ENCODE data around the gene RASSF8. TPM values are rescaled to one million over a fixed set of nuclear protein-coding genes. Genes with fewer than 3 reads are reported as not detected.

The RASSF8 gene
- total and polyA plus RNA-seq, 3 experiments from 2014 or later: 0.31 TPM; not detected in 2

DNA sequence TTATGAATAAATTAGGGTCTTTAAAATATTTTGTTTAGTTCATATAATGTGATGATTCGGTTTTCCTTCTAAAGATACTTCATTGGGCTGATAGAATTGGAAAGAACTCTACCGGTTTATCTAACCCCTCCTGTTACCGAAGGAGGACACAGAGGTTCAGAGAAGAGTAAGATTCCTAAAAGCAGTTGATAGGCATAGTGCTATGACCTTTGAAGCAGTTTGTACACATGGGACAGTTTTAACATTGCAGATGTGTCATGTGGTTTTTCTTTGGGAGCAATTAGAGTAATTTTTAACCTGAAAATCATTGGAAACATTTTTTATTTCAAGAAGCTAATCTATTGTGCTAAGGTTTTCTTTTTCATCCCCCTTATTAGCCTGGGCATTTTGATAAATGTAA lies 103.5 kb downstream of the RASSF8 start:
- H3K27ac ChIP-seq (ENCODE audit: low read depth, low read length): no peak overlapping the region
- no peaks in the 10 kb centered on the region for H3K27me3 ChIP-seq (ENCODE audit: insufficient read depth, low read length, poor library complexity, severe bottlenecking)
- H3K9me3 ChIP-seq (ENCODE audit: low read length): no peaks in the 10 kb centered on the region
- no peak for DNase-seq
- H3K4me1 ChIP-seq (ENCODE audit: insufficient read depth, low read length): no peaks in the 10 kb centered on the region
- H3K27ac Mint-ChIP-seq: no peak overlapping the region
- H3K4me3 ChIP-seq (ENCODE audit: low read length): no peak overlapping the region
- H3K27me3 Mint-ChIP-seq: peaks cover 0 to 35% of the 10 kb centered on the region in 2 donors
- no peaks in the 10 kb centered on the region for H3K36me3 ChIP-seq (ENCODE audit: insufficient read depth, low read length)
- H3K9me3 Mint-ChIP-seq: peaks cover 0 to 3% (median 0%) of the 10 kb centered on the region in 5 donors
- ChIA-PET CTCF (no interaction called here), POLR2A (no interaction called here)
- H3K36me3 Mint-ChIP-seq: no peaks in the 10 kb centered on the region
- H3K4me3 Mint-ChIP-seq: no peak overlapping the region
- H3K4me1 Mint-ChIP-seq: no peaks in the 10 kb centered on the region

- H3K4me1 Mint-ChIP-seq: no peaks in the 10 kb centered on the region
- no peak overlapping the region for H3K4me3 ChIP-seq (ENCODE audit: low read length)
- H3K4me3 Mint-ChIP-seq: no peak overlapping the region
- H3K27ac Mint-ChIP-seq: no peak overlapping the region
- no peak for DNase-seq
- no peaks in the 10 kb centered on the region for H3K4me1 ChIP-seq (ENCODE audit: insufficient read depth, low read length)
- H3K27ac ChIP-seq (ENCODE audit: low read depth, low read length): no peak overlapping the region
- CTCF ChIA-PET: no interaction called here
- peaks cover 0 to 35% of the 10 kb centered on the region in 2 donors for H3K27me3 Mint-ChIP-seq
- POLR2A ChIA-PET: no interaction called here
- no peaks in the 10 kb centered on the region for H3K36me3 ChIP-seq (ENCODE audit: insufficient read depth, low read length)
- peaks cover 0 to 3% (median 0%) of the 10 kb centered on the region in 5 donors for H3K9me3 Mint-ChIP-seq
- H3K27me3 ChIP-seq (ENCODE audit: insufficient read depth, low read length, poor library complexity, severe bottlenecking): no peaks in the 10 kb centered on the region
- no peaks in the 10 kb centered on the region for H3K36me3 Mint-ChIP-seq
- no peaks in the 10 kb centered on the region for H3K9me3 ChIP-seq (ENCODE audit: low read length)
These were observed 104.1 kb downstream of the RASSF8 start for GRCh38 chr12:26062566-26062965.

GRCh38 chr12:26065451-26065850 lies 107.0 kb downstream of the RASSF8 start:
- POLR2A ChIA-PET: no interaction called here
- CTCF ChIA-PET: no interaction called here
- H3K4me3 ChIP-seq (ENCODE audit: low read length): no peak overlapping the region
- Mint-ChIP-seq H3K36me3 (no peaks in the 10 kb centered on the region), H3K4me1 (no peaks in the 10 kb centered on the region), H3K27me3 (peaks cover 0 to 38% of the 10 kb centered on the region in 2 donors), H3K27ac (no peak overlapping the region), H3K9me3 (no peaks in the 10 kb centered on the region), H3K4me3 (no peak overlapping the region)
- no peaks in the 10 kb centered on the region for H3K27me3 ChIP-seq (ENCODE audit: insufficient read depth, low read length, poor library complexity, severe bottlenecking)
- H3K4me1 ChIP-seq (ENCODE audit: insufficient read depth, low read length): no peaks in the 10 kb centered on the region
- H3K36me3 ChIP-seq (ENCODE audit: insufficient read depth, low read length): no peaks in the 10 kb centered on the region
- no peaks in the 10 kb centered on the region for H3K9me3 ChIP-seq (ENCODE audit: low read length)
- DNase-seq: no peak
- H3K27ac ChIP-seq (ENCODE audit: low read depth, low read length): no peak overlapping the region

GRCh38 chr12:26068503-26068902 lies 110.0 kb downstream of the RASSF8 start:
- no peak overlapping the region for H3K4me3 ChIP-seq (ENCODE audit: low read length)
- H3K4me3 Mint-ChIP-seq: no peak overlapping the region
- no peaks in the 10 kb centered on the region for H3K36me3 Mint-ChIP-seq
- CTCF ChIA-PET: no interaction called here
- no peaks in the 10 kb centered on the region for H3K27me3 ChIP-seq (ENCODE audit: insufficient read depth, low read length, poor library complexity, severe bottlenecking)
- H3K27ac ChIP-seq (ENCODE audit: low read depth, low read length): no peak overlapping the region
- H3K36me3 ChIP-seq (ENCODE audit: insufficient read depth, low read length): no peaks in the 10 kb centered on the region
- no peaks in the 10 kb centered on the region for H3K4me1 ChIP-seq (ENCODE audit: insufficient read depth, low read length)
- no peaks in the 10 kb centered on the region for H3K9me3 ChIP-seq (ENCODE audit: low read length)
- peaks cover 4 to 31% of the 10 kb centered on the region in 2 donors for H3K27me3 Mint-ChIP-seq
- POLR2A ChIA-PET: no interaction called here
- no peaks in the 10 kb centered on the region for H3K9me3 Mint-ChIP-seq
- no peak for DNase-seq
- no peak overlapping the region for H3K27ac Mint-ChIP-seq
- no peaks in the 10 kb centered on the region for H3K4me1 Mint-ChIP-seq

GRCh38 chr12:26069796-26070195 lies 111.3 kb downstream of the RASSF8 start:
- Mint-ChIP-seq H3K4me1 (no peaks in the 10 kb centered on the region), H3K4me3 (no peak overlapping the region), H3K9me3 (no peaks in the 10 kb centered on the region), H3K27me3 (peaks cover 4 to 22% of the 10 kb centered on the region in 2 donors), H3K27ac (no peak overlapping the region), H3K36me3 (no peaks in the 10 kb centered on the region)
- Histone ChIP-seq H3K4me3 (ENCODE audit: low read length) (no peak overlapping the region), H3K4me1 (ENCODE audit: insufficient read depth, low read length) (no peaks in the 10 kb centered on the region), H3K27ac (ENCODE audit: low read depth, low read length) (no peak overlapping the region), H3K27me3 (ENCODE audit: insufficient read depth, low read length, poor library complexity, severe bottlenecking) (no peaks in the 10 kb centered on the region), H3K9me3 (ENCODE audit: low read length) (no peaks in the 10 kb centered on the region), H3K36me3 (ENCODE audit: insufficient read depth, low read length) (no peaks in the 10 kb centered on the region)
- no peak for DNase-seq
- POLR2A ChIA-PET: no interaction called here
- CTCF ChIA-PET: no interaction called here

GRCh38 chr12:26077915-26078702 lies 119.6 kb downstream of the RASSF8 start:
- Histone ChIP-seq H3K27me3 (ENCODE audit: insufficient read depth, low read length, poor library complexity, severe bottlenecking) (no peaks in the 10 kb centered on the region), H3K4me1 (ENCODE audit: insufficient read depth, low read length) (no peaks in the 10 kb centered on the region), H3K36me3 (ENCODE audit: insufficient read depth, low read length) (no peaks in the 10 kb centered on the region), H3K9me3 (ENCODE audit: low read length) (no peaks in the 10 kb centered on the region), H3K27ac (ENCODE audit: low read depth, low read length) (no peak overlapping the region), H3K4me3 (ENCODE audit: low read length) (no peak overlapping the region)
- Mint-ChIP-seq H3K27ac (no peak overlapping the region), H3K4me3 (no peak overlapping the region), H3K27me3 (peaks cover 3 to 7% of the 10 kb centered on the region in 2 donors), H3K9me3 (peaks cover 0 to 5% (median 0%) of the 10 kb centered on the region in 5 donors), H3K4me1 (no peaks in the 10 kb centered on the region), H3K36me3 (peaks cover 0 to 2% (median 0%) of the 10 kb centered on the region in 3 donors)
- POLR2A ChIA-PET: no interaction called here
- DNase-seq: no peak
- CTCF ChIA-PET: no interaction called here

DNA sequence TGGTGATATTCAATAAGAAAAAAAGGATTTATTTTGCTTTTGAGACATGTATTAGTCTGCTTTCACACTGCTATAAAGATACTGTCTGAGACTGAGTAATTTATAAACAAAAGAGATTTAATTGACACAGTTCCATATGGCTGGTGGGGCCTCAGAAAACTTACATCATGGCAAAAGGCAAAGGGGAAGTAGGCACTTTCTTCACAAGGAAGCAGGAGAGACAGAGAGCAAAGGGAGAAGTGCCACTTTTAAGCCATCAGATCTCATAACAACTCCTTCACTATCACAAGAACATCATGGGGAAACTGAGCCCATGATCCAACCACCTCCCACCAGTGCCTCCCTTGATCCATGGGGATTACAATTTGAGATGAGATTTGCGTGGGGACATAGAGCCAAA lies 122.4 kb downstream of the RASSF8 start:
- CTCF ChIA-PET: no interaction called here
- H3K4me1 ChIP-seq (ENCODE audit: insufficient read depth, low read length): no peaks in the 10 kb centered on the region
- Mint-ChIP-seq H3K4me3 (no peak overlapping the region), H3K4me1 (no peaks in the 10 kb centered on the region), H3K27me3 (peaks cover 0 to 3% of the 10 kb centered on the region in 2 donors), H3K9me3 (peaks cover 0 to 12% (median 0%) of the 10 kb centered on the region in 5 donors), H3K27ac (no peak overlapping the region), H3K36me3 (peaks cover 0 to 2% (median 0%) of the 10 kb centered on the region in 3 donors)
- no peak overlapping the region for H3K27ac ChIP-seq (ENCODE audit: low read depth, low read length)
- no peaks in the 10 kb centered on the region for H3K27me3 ChIP-seq (ENCODE audit: insufficient read depth, low read length, poor library complexity, severe bottlenecking)
- no peaks in the 10 kb centered on the region for H3K36me3 ChIP-seq (ENCODE audit: insufficient read depth, low read length)
- H3K9me3 ChIP-seq (ENCODE audit: low read length): no peaks in the 10 kb centered on the region
- DNase-seq: no peak
- POLR2A ChIA-PET: no interaction called here
- no peak overlapping the region for H3K4me3 ChIP-seq (ENCODE audit: low read length)

GRCh38 chr12:26086936-26087335 lies 128.5 kb downstream of the RASSF8 start:
- no peaks in the 10 kb centered on the region for H3K36me3 ChIP-seq (ENCODE audit: insufficient read depth, low read length)
- no peak overlapping the region for H3K27ac ChIP-seq (ENCODE audit: low read depth, low read length)
- no peaks in the 10 kb centered on the region for H3K9me3 ChIP-seq (ENCODE audit: low read length)
- H3K36me3 Mint-ChIP-seq: no peaks in the 10 kb centered on the region
- no peaks in the 10 kb centered on the region for H3K4me1 ChIP-seq (ENCODE audit: insufficient read depth, low read length)
- POLR2A ChIA-PET: no interaction called here
- H3K27me3 Mint-ChIP-seq: peaks cover 6 to 11% of the 10 kb centered on the region in 2 donors
- no peak overlapping the region for H3K27ac Mint-ChIP-seq
- no peak overlapping the region for H3K4me3 Mint-ChIP-seq
- DNase-seq: no peak
- peaks cover 0 to 11% (median 0%) of the 10 kb centered on the region in 5 donors for H3K9me3 Mint-ChIP-seq
- no peaks in the 10 kb centered on the region for H3K4me1 Mint-ChIP-seq
- H3K4me3 ChIP-seq (ENCODE audit: low read length): no peak overlapping the region
- H3K27me3 ChIP-seq (ENCODE audit: insufficient read depth, low read length, poor library complexity, severe bottlenecking): no peaks in the 10 kb centered on the region
- CTCF ChIA-PET: no interaction called here

Data from CD8-positive, alpha-beta memory T cell (primary cell).